ENCODE data around the gene TRIM28. TPM values are rescaled to one million over a fixed set of nuclear protein-coding genes. Genes with fewer than 3 reads are reported as not detected.

TRIM28 gene
- total RNA-seq, 1 donor from 2014 or later = 351 TPM

GRCh38 chr19:58546019-58546530, 2.2 kb downstream of the TRIM28 start:
- peak overlapping the region; percentile 92 for H3K27ac Mint-ChIP-seq (ENCODE audit: unreplicated experiment)
- H3K9me3 ChIP-seq (ENCODE audit: insufficient read depth, low read depth, low read length) = no peaks in the 10 kb centered on the region
- no peak overlapping the region for H3K27ac ChIP-seq (ENCODE audit: low read depth, low read length)
- H3K36me3 ChIP-seq (ENCODE audit: insufficient read depth, low read length) = peaks cover 40% of the 10 kb centered on the region
- H3K27me3 Mint-ChIP-seq (ENCODE audit: low read depth, unreplicated experiment) = peaks cover 5% of the 10 kb centered on the region
- H3K9ac ChIP-seq (ENCODE audit: low read length) = peak overlapping the region; percentile 97
- no peak overlapping the region for H2AFZ ChIP-seq (ENCODE audit: low read depth, low read length)
- peaks cover 4% of the 10 kb centered on the region for H3K27me3 ChIP-seq (ENCODE audit: insufficient read depth, low read length)
- H3K79me2 ChIP-seq (ENCODE audit: insufficient read depth, low read length) = peaks cover 65% of the 10 kb centered on the region
- FAIRE-seq (no peak), DNase-seq (ENCODE audit: low read depth) (no peak)
- H3K4me3 ChIP-seq (ENCODE audit: insufficient read depth, low read depth, low read length) = peak overlapping the region; percentile 88
- H3K9me3 Mint-ChIP-seq (ENCODE audit: unreplicated experiment) = peaks cover 2% of the 10 kb centered on the region
- peaks cover 20% of the 10 kb centered on the region for H3K36me3 Mint-ChIP-seq (ENCODE audit: low read depth, unreplicated experiment)
- peak overlapping the region; percentile 98 for H3K4me2 ChIP-seq (ENCODE audit: low read length)
- H3K4me1 Mint-ChIP-seq (ENCODE audit: low read depth, unreplicated experiment) = peaks cover 17% of the 10 kb centered on the region
- no peak for TF ChIP-seq EZH2 (IDR thresholded peaks at IDR 0.05; ENCODE audit: insufficient read depth, low read length)
- TF ChIP-seq, protein P1, sequence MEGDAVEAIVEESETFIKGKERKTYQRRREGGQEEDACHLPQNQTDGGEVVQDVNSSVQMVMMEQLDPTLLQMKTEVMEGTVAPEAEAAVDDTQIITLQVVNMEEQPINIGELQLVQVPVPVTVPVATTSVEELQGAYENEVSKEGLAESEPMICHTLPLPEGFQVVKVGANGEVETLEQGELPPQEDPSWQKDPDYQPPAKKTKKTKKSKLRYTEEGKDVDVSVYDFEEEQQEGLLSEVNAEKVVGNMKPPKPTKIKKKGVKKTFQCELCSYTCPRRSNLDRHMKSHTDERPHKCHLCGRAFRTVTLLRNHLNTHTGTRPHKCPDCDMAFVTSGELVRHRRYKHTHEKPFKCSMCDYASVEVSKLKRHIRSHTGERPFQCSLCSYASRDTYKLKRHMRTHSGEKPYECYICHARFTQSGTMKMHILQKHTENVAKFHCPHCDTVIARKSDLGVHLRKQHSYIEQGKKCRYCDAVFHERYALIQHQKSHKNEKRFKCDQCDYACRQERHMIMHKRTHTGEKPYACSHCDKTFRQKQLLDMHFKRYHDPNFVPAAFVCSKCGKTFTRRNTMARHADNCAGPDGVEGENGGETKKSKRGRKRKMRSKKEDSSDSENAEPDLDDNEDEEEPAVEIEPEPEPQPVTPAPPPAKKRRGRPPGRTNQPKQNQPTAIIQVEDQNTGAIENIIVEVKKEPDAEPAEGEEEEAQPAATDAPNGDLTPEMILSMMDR (IDR thresholded peaks at IDR 0.05; ENCODE audit: insufficient read depth, low read depth, low read length) = no peak
- H4K20me1 ChIP-seq (ENCODE audit: insufficient read depth, low read length) = peaks cover 64% of the 10 kb centered on the region
- peaks cover 16% of the 10 kb centered on the region for H3K4me1 ChIP-seq (ENCODE audit: insufficient read depth, low read length)
- peak overlapping the region; percentile 98 for H3K4me3 Mint-ChIP-seq (ENCODE audit: unreplicated experiment)

DNA sequence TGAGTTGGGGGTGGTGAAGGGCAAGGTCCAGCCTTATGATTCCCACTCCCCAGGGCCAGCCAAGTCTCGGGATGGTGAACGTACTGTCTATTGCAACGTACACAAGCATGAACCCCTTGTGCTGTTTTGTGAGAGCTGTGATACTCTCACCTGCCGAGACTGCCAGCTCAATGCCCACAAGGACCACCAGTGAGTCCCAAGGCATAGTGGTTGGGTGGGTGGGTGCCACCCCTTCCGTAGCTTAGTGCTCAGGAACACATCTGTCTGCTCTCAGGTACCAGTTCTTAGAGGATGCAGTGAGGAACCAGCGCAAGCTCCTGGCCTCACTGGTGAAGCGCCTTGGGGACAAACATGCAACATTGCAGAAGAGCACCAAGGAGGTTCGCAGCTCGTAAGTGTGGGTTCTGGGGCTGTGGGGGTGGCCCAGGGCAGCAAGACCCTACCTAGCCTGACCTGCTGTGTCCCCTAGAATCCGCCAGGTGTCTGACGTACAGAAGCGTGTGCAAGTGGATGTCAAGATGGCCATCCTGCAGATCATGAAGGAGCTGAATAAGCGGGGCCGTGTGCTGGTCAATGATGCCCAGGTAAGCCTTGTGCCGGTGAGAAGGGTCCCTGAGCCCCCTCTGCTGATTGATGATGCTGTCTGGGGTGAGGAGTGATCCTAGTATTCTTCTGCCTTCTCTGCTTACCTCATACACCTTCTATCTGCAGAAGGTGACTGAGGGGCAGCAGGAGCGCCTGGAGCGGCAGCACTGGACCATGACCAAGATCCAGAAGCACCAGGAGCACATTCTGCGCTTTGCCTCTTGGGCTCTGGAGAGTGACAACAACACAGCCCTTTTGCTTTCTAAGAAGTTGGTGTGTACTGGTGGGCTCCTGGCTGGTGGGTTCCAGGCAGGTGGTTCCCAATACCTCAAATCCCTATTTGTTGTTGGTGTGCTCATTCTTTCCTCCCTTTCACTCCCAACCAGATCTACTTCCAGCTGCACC, 3.8 kb downstream of the TRIM28 start:
- no peaks in the 10 kb centered on the region for H3K9me3 ChIP-seq (ENCODE audit: insufficient read depth, low read depth, low read length)
- peaks cover 2% of the 10 kb centered on the region for H3K9me3 Mint-ChIP-seq (ENCODE audit: unreplicated experiment)
- H3K4me1 Mint-ChIP-seq (ENCODE audit: low read depth, unreplicated experiment) = peaks cover 17% of the 10 kb centered on the region
- H3K36me3 ChIP-seq (ENCODE audit: insufficient read depth, low read length) = peaks cover 54% of the 10 kb centered on the region
- H3K79me2 ChIP-seq (ENCODE audit: insufficient read depth, low read length) = peaks cover 74% of the 10 kb centered on the region
- peak overlapping the region; percentile 98 for H3K4me3 Mint-ChIP-seq (ENCODE audit: unreplicated experiment)
- H3K4me1 ChIP-seq (ENCODE audit: insufficient read depth, low read length) = peaks cover 16% of the 10 kb centered on the region
- no peak overlapping the region for H2AFZ ChIP-seq (ENCODE audit: low read depth, low read length)
- no peak overlapping the region for H3K27ac Mint-ChIP-seq (ENCODE audit: unreplicated experiment)
- peaks cover 25% of the 10 kb centered on the region for H3K36me3 Mint-ChIP-seq (ENCODE audit: low read depth, unreplicated experiment)
- peaks cover 79% of the 10 kb centered on the region for H4K20me1 ChIP-seq (ENCODE audit: insufficient read depth, low read length)
- H3K4me3 ChIP-seq (ENCODE audit: insufficient read depth, low read depth, low read length) = no peak overlapping the region
- DNase-seq (ENCODE audit: low read depth) = no peak
- peak overlapping the region; percentile 1 for H3K9ac ChIP-seq (ENCODE audit: low read length)
- peak overlapping the region; percentile 98 for H3K4me2 ChIP-seq (ENCODE audit: low read length)
- no peak for FAIRE-seq
- peaks cover 2% of the 10 kb centered on the region for H3K27me3 Mint-ChIP-seq (ENCODE audit: low read depth, unreplicated experiment)
- no peak for TF ChIP-seq EZH2 (IDR thresholded peaks at IDR 0.05; ENCODE audit: insufficient read depth, low read length)
- TF ChIP-seq, protein P1 (IDR thresholded peaks at IDR 0.05; ENCODE audit: insufficient read depth, low read depth, low read length) = no peak
- no peak overlapping the region for H3K27ac ChIP-seq (ENCODE audit: low read depth, low read length)
- H3K27me3 ChIP-seq (ENCODE audit: insufficient read depth, low read length) = peaks cover 1% of the 10 kb centered on the region
